ENCODE data around the gene RGS9.
"Not testable (repeated sequence)": the region's sequence is repeated elsewhere in the genome, so short reads cannot be mapped to it uniquely, and the experiment has no call there.

The RGS9 gene

GRCh38 chr17:65156835-65157565, 19.8 kb downstream of the RGS9 start:
- no peak for DNase-seq (ENCODE audit: low spot score)

GRCh38 chr17:65158041-65158440, 20.9 kb downstream of the RGS9 start:
- no peak for DNase-seq (ENCODE audit: low spot score)

- no peak for DNase-seq (ENCODE audit: low spot score)
These were observed 21.5 kb downstream of the RGS9 start for GRCh38 chr17:65158622-65159021.

- DNase-seq (ENCODE audit: low spot score) = no peak
These were observed 23.3 kb downstream of the RGS9 start for GRCh38 chr17:65160516-65160915.

- DNase-seq (ENCODE audit: low spot score) = peak; percentile 57
These were observed 26.9 kb downstream of the RGS9 start for GRCh38 chr17:65163990-65164495.

- no peak for DNase-seq (ENCODE audit: low spot score)
These were observed 29.6 kb downstream of the RGS9 start for GRCh38 chr17:65166787-65167186.

GRCh38 chr17:65167566-65167965, 30.4 kb downstream of the RGS9 start:
- DNase-seq (ENCODE audit: low spot score) = no peak

GRCh38 chr17:65169691-65170090, 32.5 kb downstream of the RGS9 start:
- no peak for DNase-seq (ENCODE audit: low spot score)

- no peak for DNase-seq (ENCODE audit: low spot score)
These were observed 33.7 kb downstream of the RGS9 start for GRCh38 chr17:65170839-65171238.

- no peak for DNase-seq (ENCODE audit: low spot score)
These were observed 34.6 kb downstream of the RGS9 start for GRCh38 chr17:65171752-65172151.

- DNase-seq (ENCODE audit: low spot score) = no peak
These were observed 35.4 kb downstream of the RGS9 start for GRCh38 chr17:65172496-65173136.

- DNase-seq (ENCODE audit: low spot score) = peak; percentile 98
These were observed 36.2 kb downstream of the RGS9 start for GRCh38 chr17:65173284-65173793.

- peak; percentile 73 for DNase-seq (ENCODE audit: low spot score)
These were observed 37.0 kb downstream of the RGS9 start for GRCh38 chr17:65173976-65174683.

GRCh38 chr17:65174974-65175373, 37.8 kb downstream of the RGS9 start:
- DNase-seq (ENCODE audit: low spot score) = no peak

GRCh38 chr17:65175952-65176351, 38.8 kb downstream of the RGS9 start:
- no peak for DNase-seq (ENCODE audit: low spot score)

GRCh38 chr17:65176646-65177409, 39.7 kb downstream of the RGS9 start:
- no peak for DNase-seq (ENCODE audit: low spot score)

GRCh38 chr17:65177901-65178300, 40.7 kb downstream of the RGS9 start:
- DNase-seq (ENCODE audit: low spot score) = no peak

- DNase-seq (ENCODE audit: low spot score) = not testable (repeated sequence)
These were observed 43.1 kb downstream of the RGS9 start for GRCh38 chr17:65180276-65180675.

GRCh38 chr17:65180752-65181236, 43.6 kb downstream of the RGS9 start:
- DNase-seq (ENCODE audit: low spot score) = not testable (repeated sequence)

- DNase-seq (ENCODE audit: low spot score) = no peak
These were observed 44.3 kb downstream of the RGS9 start for GRCh38 chr17:65181237-65182061.

GRCh38 chr17:65182233-65182632, 45.1 kb downstream of the RGS9 start:
- no peak for DNase-seq (ENCODE audit: low spot score)
